ENCODE data around the gene DHRS12. TPM values are rescaled to one million over a fixed set of nuclear protein-coding genes. Genes with fewer than 3 reads are reported as not detected.
A peak's percentile ranks its signal among the peaks of the same experiment; 100 is the strongest.

Gene DHRS12
- total RNA-seq, 1 donor from 2014 or later: 10.3 TPM

DNA sequence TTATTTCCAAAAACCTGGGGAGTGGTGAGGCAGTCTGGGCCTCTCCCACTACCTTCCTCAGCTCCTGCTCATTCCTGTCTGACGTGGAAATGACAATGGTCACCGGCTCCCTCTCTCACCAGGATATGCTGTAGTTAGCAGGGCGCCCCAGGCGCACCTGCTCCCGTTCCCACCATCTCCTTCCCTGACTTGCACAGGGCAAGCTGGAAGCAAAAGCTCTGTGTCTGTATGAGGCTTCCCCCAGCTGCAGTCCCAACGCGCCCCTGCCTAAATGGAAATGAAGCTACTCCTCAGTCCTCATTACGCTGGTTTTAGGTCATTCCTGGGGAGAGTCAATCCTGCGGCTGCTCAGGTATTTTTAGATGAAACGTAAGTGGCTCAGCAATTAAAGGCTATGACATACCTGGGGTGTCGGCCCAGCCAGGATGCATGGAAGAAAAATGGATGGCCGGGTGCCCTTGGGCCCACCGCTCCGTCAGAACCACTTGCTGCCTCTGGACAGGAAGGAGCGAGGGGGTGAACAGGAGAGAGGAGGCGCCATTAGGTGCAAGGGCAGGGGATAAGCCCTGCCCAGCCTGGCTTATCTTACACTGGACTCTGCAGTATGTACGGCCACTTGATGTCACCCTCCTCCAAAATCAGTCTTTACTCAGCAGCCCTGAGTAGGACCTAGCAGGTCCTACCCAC is 32.4 kb downstream of the DHRS12 start:
- Histone ChIP-seq H3K4me1 (peaks cover 39% of the 10 kb centered on the region), H3K27me3 (ENCODE audit: low read depth) (no peaks in the 10 kb centered on the region), H3K4me3 (no peak overlapping the region), H3K36me3 (peaks cover 7% of the 10 kb centered on the region), H3K27ac (replicated peaks) (peak overlapping the region; percentile 11), H3K9me3 (replicated peaks) (no peaks in the 10 kb centered on the region)
- intact Hi-C loops (cut with micrococcal nuclease): no loop called here
- TF ChIP-seq, protein P1, sequence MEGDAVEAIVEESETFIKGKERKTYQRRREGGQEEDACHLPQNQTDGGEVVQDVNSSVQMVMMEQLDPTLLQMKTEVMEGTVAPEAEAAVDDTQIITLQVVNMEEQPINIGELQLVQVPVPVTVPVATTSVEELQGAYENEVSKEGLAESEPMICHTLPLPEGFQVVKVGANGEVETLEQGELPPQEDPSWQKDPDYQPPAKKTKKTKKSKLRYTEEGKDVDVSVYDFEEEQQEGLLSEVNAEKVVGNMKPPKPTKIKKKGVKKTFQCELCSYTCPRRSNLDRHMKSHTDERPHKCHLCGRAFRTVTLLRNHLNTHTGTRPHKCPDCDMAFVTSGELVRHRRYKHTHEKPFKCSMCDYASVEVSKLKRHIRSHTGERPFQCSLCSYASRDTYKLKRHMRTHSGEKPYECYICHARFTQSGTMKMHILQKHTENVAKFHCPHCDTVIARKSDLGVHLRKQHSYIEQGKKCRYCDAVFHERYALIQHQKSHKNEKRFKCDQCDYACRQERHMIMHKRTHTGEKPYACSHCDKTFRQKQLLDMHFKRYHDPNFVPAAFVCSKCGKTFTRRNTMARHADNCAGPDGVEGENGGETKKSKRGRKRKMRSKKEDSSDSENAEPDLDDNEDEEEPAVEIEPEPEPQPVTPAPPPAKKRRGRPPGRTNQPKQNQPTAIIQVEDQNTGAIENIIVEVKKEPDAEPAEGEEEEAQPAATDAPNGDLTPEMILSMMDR (IDR thresholded peaks at IDR 0.05; ENCODE audit: borderline replicate concordance): no peak
- no peak for DNase-seq

DNA sequence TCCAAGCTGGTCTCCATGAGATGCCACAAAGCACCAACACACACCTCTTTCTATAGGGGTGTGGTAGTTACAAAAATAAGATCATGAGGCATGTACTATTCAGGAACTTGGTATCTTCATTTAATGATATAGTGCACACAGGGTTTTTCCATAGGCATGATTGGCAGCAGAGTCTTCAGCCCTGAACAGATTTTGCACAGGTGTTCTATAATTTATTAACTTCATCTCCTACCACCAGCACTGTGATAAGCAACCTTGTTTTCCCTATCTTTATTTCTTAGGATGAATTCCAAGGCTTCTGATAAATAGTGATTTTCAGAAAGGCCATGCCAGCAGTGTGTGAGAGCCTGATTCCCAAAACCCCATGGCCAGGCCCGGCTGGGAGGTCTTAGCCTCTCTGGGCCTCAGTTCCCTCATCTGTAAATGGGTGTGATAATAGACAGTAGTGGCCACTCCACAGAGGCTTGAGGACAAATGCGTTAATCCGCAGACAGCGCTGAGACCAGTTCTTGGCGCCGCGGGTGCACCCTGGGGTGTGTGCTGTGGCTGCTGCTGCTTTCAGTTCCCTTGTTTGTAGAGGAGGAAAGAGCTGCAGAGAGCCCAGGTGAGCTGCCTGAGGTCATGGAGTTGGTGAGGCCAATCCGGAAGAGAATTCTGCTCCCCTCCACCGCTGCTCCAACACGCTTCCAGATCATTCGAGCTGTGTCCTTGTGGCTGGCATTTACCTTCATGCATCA is 33.1 kb downstream of the DHRS12 start:
- H3K4me1 ChIP-seq: peaks cover 39% of the 10 kb centered on the region
- H3K4me3 ChIP-seq: no peak overlapping the region
- H3K9me3 ChIP-seq (replicated peaks): no peaks in the 10 kb centered on the region
- intact Hi-C loops (cut with micrococcal nuclease): no loop called here
- peak overlapping the region; percentile 87 for H3K27ac ChIP-seq (replicated peaks)
- TF ChIP-seq, protein P1 (IDR thresholded peaks at IDR 0.05; ENCODE audit: borderline replicate concordance): no peak
- H3K36me3 ChIP-seq: peaks cover 7% of the 10 kb centered on the region
- no peaks in the 10 kb centered on the region for H3K27me3 ChIP-seq (ENCODE audit: low read depth)
- no peak for DNase-seq

DNA sequence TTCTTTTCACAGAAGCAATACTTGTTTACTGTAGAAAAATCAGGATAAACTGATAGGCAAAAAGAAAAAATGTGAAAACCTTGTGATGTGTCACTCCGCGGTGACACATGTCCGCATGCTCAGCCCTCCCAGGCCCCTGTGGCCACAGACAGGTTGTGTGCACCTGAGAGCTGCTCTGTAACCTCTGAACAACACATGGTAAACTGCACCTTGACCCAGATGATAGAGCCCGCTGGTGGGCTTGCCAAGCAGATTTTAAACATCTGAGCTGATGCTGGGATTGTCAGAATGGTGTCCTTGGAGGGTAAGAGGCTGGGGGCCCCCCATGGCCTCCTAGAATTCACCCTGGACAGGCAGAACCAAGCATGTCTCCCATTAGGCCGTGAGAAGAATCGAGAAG is 33.8 kb downstream of the DHRS12 start:
- no peaks in the 10 kb centered on the region for H3K9me3 ChIP-seq (replicated peaks)
- peaks cover 43% of the 10 kb centered on the region for H3K4me1 ChIP-seq
- TF ChIP-seq, protein P1 (IDR thresholded peaks at IDR 0.05; ENCODE audit: borderline replicate concordance): no peak
- H3K27ac ChIP-seq (replicated peaks): peak overlapping the region; percentile 87
- H3K4me3 ChIP-seq: no peak overlapping the region
- peaks cover 7% of the 10 kb centered on the region for H3K36me3 ChIP-seq
- no peaks in the 10 kb centered on the region for H3K27me3 ChIP-seq (ENCODE audit: low read depth)
- intact Hi-C loops (cut with micrococcal nuclease): no loop called here
- no peak for DNase-seq

DNA sequence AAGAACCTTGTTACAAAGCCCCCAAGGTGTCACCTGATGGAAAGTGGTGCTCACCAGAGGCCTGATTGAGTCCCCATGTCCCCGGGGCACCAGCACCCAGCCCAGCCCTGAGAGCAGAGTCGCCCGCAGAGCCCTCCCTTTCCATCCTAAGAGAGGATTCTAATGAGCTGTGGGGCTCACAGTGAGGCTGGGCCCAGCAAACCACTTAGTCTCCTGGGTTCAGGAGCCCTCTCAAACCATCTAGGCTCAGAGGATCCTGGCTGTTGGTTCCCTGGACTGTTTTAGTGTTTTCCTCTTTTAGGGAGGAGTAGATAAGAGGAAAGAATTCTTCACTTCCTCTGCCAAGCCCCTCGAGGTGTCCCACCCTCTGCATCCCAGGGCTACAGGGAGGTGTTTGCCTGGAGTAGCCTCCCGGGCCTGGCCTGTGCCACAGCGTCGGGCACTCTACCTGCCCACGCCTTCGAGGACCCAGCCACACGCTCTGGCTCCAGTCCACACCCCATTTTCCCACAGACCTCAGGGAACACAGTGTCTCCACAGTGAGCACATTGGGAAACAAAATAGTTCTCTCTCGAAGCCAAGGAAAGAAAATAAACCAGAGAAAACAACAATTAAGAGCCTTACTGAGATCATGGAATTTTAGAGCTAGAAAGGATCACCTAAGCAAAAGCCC is 34.4 kb downstream of the DHRS12 start:
- Histone ChIP-seq H3K36me3 (peaks cover 7% of the 10 kb centered on the region), H3K4me1 (peaks cover 49% of the 10 kb centered on the region), H3K9me3 (replicated peaks) (no peaks in the 10 kb centered on the region), H3K27me3 (ENCODE audit: low read depth) (no peaks in the 10 kb centered on the region), H3K27ac (replicated peaks) (peak overlapping the region; percentile 87), H3K4me3 (no peak overlapping the region)
- DNase-seq: peak; percentile 73
- TF ChIP-seq, protein P1 (IDR thresholded peaks at IDR 0.05; ENCODE audit: borderline replicate concordance): no peak
- intact Hi-C loops (cut with micrococcal nuclease): no loop called here

DNA sequence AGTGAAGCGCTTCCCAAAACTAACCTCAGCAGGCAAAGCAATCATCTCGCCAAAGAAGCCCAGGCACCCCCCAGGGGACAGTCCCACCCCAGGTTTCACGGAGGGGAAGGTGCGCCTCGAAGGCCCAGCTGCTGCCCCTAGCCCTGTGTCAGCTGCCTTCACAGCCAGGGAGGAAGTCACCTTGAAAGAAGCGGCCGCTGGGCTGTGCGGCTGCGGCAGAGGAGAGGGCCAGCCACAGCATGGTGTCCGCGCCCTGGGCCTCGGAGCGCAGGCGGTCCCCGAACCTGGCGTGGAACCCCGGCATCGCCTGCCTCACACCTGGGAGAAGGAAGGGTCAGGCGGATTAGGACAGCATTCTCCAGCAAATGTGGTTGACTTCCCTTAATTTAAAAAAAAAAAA is 35.0 kb downstream of the DHRS12 start:
- Histone ChIP-seq H3K36me3 (peaks cover 7% of the 10 kb centered on the region), H3K9me3 (replicated peaks) (no peaks in the 10 kb centered on the region), H3K4me3 (no peak overlapping the region), H3K27me3 (ENCODE audit: low read depth) (no peaks in the 10 kb centered on the region), H3K4me1 (peaks cover 55% of the 10 kb centered on the region), H3K27ac (replicated peaks) (peak overlapping the region; percentile 87)
- intact Hi-C loops (cut with micrococcal nuclease): no loop called here
- no peak for DNase-seq
- TF ChIP-seq, protein P1 (IDR thresholded peaks at IDR 0.05; ENCODE audit: borderline replicate concordance): no peak
